Ecto neural progenitor cell (in vitro differentiated cells): ENCODE data around the gene TSEN15.
"Not testable (repeated sequence)": the region's sequence is repeated elsewhere in the genome, so short reads cannot be mapped to it uniquely, and the experiment has no call there.

Experiments
- DNase-seq: peaks from one replicate; pipeline ENCODE4 v3.0.0-alpha.2; 2018; ENCODE audit warnings: low spot score

The TSEN15 gene

DNA sequence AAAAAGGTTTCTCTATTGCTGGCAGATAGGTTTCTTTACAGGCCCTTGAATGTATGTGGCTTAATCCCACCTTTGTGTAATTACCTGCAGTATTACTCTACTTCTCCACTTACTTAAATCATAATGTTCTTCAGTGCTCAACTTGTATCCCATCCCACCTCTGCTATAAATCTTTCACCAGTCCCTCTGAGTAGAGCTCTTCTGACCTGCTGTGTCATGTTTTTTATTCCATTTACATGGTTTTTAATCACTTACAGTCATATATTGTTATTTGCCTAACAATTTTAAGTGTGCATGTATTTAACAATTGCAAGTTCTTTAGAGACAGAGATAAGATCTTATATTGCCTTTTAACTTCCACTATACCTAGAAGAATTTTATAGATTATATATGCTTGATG, 2.4 kb downstream of the TSEN15 start:
- no peak for DNase-seq

DNA sequence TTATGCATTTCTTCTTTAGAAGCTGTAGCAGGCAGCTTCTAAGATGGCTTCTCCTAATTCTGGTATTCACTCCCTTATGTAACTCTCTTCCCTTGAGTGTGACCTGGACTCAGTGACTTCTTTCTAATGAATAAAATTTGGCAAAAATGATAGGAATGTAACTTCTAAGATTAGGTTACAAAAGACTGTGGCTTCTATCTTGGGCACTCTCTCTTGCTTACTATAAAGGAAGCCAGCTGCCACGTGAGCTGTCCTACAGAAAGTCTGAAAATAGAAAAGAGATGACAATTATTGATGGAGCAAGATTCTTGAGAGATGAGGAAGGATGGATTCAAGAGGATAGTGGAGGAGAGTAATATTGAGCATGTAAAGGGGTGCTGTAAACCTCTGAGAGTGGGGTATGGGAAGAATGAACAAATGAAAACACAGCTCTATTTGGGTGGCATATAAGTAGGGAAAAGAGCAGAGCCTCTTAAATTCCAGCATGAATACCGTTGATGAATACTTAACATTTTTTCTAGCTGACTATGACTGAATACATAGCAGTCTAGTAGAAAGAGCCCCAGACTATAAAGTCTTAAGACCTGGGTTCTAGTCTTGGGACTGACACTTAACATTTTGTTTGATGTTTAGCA, 5.5 kb downstream of the TSEN15 start:
- no peak for DNase-seq

GRCh38 chr1:184059887-184060286, 8.4 kb downstream of the TSEN15 start:
- DNase-seq = no peak

GRCh38 chr1:184060316-184060715, 8.8 kb downstream of the TSEN15 start:
- no peak for DNase-seq

DNA sequence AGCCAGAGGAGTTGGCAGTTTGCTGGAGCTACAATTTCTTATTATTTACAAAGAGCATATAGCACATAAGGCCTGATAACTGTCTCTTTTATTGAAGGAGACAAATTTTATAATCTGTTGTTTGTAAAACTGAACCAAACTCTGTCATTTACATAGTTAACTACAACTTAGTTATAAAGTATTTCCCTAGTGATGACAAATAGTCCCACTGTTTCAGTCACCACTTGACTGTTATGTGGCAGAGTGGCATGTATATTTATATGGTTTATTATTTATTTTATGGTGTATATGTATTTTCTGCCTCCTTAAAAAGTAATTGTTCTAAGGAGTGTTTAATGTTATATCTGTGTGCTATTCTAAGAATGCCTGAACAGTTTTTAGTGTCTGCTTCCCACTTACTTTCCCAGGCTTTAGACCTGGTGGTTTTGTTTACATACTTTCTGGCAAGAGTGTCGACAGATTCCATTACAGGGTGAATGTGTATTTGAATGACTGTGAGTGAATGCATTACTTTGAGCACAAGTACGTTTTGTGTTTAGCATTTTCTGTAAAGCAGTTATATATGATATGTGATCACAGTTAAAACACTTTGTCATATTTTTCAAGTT, 10.0 kb downstream of the TSEN15 start:
- DNase-seq = no peak

- DNase-seq = no peak
Measured at GRCh38 chr1:184062640-184063286, 11.2 kb downstream of the TSEN15 start.

DNA sequence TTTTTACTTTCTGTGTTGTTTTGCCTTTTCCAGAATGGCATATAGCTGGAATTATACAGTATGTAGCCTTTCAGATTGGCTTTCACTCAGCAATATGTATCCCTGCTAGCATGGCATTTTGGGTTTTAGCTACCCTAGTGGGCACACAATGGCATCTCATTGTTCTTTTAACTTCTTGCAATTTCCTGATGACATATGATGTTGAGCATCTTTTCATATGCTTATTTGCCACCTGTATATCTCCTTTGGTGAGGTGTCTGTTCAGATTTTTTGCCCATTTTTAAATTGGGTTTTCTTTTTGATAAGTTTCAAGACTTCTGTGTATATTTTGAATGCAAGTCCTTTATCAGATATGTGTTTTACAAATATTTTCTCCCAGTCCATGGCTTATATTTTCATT, 14.0 kb downstream of the TSEN15 start:
- DNase-seq = no peak

DNA sequence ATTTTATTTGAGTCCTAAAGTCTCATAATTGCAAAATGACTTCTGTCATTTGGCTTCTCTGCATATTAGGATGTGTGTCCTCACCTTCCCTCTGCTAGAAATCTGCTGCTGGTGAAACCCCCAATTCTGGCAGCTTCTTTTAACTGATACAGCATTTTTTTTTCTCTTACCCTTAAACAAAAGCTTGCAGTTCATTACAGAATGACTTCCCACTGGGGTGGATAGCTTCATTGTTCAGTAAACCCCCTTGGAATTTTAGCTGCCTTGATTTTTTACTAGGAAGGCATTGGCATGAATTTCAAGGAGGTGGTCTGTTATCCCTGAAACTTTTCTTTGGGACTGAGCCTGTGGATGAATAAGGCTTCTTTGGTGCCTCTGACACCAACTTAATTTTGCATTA, 16.8 kb downstream of the TSEN15 start:
- no peak for DNase-seq

DNA sequence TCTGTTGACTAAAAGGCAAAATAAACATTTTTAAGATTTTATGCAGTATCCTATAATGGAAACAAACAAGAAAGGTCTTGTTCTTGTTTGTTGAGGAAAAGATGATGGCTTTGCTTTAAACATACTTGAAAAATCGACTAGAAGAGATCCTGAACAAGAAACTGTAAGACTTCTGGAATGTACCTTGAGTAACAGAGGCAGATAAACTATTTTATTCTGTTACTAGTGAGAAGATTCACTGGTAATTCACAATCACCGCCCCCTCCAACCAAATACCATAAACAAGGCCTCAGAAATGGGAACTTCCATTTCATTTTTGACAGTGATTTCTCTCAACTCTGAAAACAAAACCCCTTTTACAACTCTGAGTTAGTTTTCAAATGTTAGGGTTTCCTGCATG, 18.1 kb downstream of the TSEN15 start:
- DNase-seq = no peak

GRCh38 chr1:184072376-184072775, 20.8 kb downstream of the TSEN15 start:
- DNase-seq = no peak

GRCh38 chr1:184074383-184074782, 22.9 kb downstream of the TSEN15 start:
- no peak for DNase-seq

- no peak for DNase-seq
Measured at GRCh38 chr1:184075055-184076029, 23.8 kb downstream of the TSEN15 start.

DNA sequence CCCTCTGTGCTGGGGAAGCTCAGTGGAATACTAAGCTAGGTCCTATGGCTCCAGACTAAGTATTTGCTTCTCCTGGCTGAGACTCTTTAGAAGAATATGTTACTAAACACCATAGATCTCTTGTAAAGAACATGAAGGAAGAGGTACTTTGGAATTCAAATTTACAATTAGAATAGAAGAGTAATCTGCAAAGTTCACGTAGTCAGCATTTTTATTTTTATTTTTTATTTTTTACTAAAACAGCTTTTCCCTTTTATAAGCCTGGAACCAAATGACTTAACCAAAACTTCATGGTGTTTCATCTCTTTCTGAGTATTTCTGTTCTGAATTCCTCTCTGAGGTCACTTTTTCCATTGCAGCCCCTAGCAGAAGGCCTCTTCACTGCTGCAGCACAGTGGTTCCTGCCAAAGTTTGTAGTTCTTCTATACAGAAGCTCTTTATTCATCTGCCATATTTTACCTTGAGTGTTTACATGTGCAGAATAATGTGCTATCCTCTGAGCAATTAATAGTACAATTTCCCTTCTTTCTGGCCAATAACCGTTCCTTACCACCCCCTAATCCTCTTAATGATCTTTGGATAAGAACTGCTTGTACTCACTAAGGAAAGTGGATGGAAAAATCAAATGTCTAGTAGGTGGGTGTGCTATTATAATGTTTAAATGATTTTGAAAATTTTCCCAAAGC, 27.2 kb downstream of the TSEN15 start:
- DNase-seq = no peak

- DNase-seq = no peak
Measured at GRCh38 chr1:184080309-184080708, 28.8 kb downstream of the TSEN15 start.

DNA sequence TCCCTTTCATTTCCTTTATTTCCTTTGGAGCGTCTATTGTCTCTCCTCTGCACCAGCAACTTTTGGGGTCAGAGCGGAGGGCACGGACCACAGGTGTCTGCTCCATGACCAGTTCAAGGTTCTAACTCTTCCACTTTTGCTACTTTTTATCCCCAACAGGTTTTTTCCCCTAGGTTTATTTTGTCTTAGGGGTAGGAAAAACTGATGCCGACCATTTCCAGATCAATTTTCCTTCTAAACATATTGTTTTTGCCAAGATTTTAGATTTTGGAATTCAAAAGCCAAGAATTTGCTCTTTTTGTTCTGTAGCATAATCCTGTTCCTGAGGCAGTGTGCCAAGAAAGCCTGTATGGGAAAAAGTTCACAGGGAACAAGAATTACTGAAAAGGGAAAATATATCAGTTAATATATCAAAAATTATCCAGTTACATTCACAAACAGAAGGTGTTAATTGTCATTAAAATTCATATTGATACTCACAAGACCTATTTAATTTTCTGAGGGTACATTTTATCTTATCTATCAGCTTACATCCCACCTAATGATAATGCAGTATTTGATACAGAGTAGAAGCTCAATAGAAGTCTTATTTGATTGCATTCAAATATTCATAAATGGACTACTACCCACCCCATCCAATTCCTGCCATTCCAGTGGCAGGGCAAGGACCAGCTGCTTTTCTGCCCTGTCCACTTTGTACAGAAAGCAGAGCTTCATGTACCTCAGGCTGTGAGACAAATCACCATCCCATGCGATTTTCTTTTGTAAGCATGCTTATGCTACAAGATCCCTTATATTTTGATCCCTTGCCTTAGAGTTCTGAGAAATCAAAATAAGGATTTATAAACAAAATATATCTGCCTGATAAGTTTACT, 31.2 kb downstream of the TSEN15 start:
- DNase-seq = no peak

GRCh38 chr1:184085667-184086066, 34.1 kb downstream of the TSEN15 start:
- DNase-seq = no peak

DNA sequence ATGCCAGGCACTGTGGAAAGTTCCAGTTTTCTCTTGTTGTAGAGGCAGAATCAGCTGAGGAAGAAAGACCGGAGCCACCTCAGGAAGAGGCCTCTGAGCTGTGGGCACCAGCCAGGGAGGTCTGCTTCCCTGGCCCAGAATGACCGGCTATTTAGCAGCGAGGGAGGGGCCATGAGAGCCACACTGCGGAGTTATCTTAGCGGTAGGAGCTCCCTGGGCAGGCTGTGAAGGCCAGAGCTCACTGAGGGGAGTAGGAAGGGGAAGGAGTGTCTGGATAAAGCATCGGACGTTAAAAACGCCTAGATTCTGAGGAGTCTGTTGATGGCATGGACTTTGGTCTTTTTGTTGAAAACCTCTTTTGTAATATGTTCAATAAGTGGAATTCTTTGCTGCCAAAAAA, 36.5 kb downstream of the TSEN15 start:
- no peak for DNase-seq

- DNase-seq = no peak
Measured at GRCh38 chr1:184093071-184093470, 41.5 kb downstream of the TSEN15 start.

DNA sequence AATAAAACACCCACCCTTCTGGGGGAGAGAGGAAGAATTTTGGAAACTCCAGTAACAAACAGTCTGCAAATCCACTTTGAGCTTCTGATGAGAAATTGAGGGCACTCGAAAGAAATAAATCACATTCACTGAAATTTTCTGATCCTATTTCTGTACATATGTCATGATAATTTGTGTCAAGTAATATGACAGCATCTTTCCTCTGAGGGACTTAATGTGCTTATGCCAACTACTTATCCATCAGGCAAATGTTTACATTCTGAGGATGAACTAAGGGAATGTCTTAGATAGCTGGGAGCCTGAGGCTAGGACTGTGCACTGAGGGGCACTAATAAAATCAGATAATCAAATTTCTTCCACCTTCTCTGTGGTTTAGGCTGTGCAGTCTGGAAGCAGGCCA, 44.5 kb downstream of the TSEN15 start:
- DNase-seq = no peak

- DNase-seq = not testable (repeated sequence)
Measured at GRCh38 chr1:184096580-184096979, 45.0 kb downstream of the TSEN15 start.

DNA sequence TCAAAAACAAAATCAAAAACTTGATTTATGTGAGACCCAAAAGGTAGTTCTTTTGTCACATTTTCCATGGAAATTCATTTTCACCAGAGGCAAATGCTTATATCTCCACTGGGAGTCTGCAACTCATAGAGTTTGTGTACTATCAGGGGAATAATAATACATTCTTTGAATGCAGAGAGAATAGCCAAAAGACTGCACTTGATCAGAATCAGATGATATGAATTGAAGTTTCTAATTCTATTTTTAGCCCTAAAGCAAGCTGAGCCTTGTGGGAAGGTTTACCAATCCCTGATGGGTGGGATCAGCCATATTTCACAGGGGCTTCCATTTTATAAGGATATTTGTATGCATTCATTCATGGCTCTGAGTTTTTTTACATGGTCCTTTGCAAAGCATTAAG, 49.6 kb downstream of the TSEN15 start:
- no peak for DNase-seq
